Measurements from ENCODE around the gene XRCC6. TPM values are rescaled to one million over a fixed set of nuclear protein-coding genes. Genes with fewer than 3 reads are reported as not detected.

The XRCC6 gene
- total and polyA plus RNA-seq, 2 of the 13 experiments (the other 11 are each of a cell fraction or from before 2014, with no cell fraction given), result 124 to 625 TPM

DNA sequence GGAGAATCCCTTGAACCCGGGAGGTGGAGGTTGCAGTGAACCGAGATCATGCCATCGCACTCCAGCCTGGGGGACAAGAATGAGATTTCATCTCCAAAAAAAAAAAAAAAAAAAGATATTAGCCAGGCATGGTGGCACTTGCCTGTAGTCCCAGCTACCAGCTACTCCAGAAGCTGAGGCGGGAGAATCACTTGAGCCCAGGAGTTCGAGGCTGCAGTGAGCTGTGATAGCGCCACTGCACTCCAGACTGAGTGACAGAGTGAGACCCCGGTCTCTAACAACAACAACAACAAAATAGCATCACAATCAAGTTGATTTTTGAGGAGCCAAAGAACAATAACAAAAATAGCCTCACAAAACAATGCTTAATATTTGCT, 33.8 kb upstream of the XRCC6 start:
- no TSS peak for BruUV-seq (replicated peaks)
- CTCF ChIA-PET (ENCODE audit: low intra/inter-chr PET ratio, low total read pairs), result interaction anchor here (1.3 kb wide), 1 partner anchor 10 kb away, joined by 4 read pairs; no protein-coding TSS in a partner anchor
- Histone ChIP-seq H2AFZ (ENCODE audit: low read length) (no peak overlapping the region), H3K4me2 (ENCODE audit: low read depth, low read length) (peak overlapping the region; percentile 85), H3K9me3 (ENCODE audit: low read length) (no peaks in the 10 kb centered on the region), H3K27me3 (ENCODE audit: control insufficient read depth in 1 of 2, insufficient read depth in 2 of 2, low read length in 2 of 2) (no peaks in the 10 kb centered on the region), H3K27ac (ENCODE audit: extremely low read length, insufficient read depth, low read length) (peak overlapping the region; percentile 78), H4K20me1 (ENCODE audit: insufficient read depth, low read length) (no peaks in the 10 kb centered on the region), H3K9ac (ENCODE audit: insufficient read depth, low read depth, low read length) (peak overlapping the region; percentile 87), H3K4me1 (ENCODE audit: insufficient read depth, low read length) (peaks cover 25% of the 10 kb centered on the region), H3K36me3 (replicated peaks in 1 of 2; ENCODE audit: control insufficient read depth in 1 of 2, insufficient read depth in 2 of 2, low read length in 2 of 2) (peaks cover 6 to 28% of the 10 kb centered on the region in 2 experiments; a peak in 4 of 5 replicates), H3K79me2 (ENCODE audit: insufficient read depth, low read length) (peaks cover 10% of the 10 kb centered on the region), H3K4me3 (replicated peaks in 1 of 3; ENCODE audit: insufficient read depth in 1 of 3, low read depth in 2 of 3, low read length in 3 of 3) (peak overlapping the region in 1 of 3 experiments; percentile 95; a peak in 1 of 6 replicates)
- DNase-seq (ENCODE audit: low spot score), result no peak
- TF ChIP-seq, protein P1, sequence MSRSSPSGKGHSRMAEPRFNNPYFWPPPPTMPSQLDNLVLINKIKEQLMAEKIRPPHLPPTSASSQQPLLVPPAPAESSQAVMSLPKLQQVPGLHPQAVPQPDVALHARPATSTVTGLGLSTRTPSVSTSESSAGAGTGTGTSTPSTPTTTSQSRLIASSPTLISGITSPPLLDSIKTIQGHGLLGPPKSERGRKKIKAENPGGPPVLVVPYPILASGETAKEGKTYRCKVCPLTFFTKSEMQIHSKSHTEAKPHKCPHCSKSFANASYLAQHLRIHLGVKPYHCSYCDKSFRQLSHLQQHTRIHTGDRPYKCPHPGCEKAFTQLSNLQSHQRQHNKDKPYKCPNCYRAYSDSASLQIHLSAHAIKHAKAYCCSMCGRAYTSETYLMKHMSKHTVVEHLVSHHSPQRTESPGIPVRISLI (CRISPR knock-in tag; IDR thresholded peaks at IDR 0.05; ENCODE audit: borderline replicate concordance), result peak; percentile 29; the same call in 1 of the 2 replicates
- no peak for TF ChIP-seq EHMT2 (IDR thresholded peaks at IDR 0.05; ENCODE audit: borderline replicate concordance, low read depth, low read length)
- TF ChIP-seq, protein P2, sequence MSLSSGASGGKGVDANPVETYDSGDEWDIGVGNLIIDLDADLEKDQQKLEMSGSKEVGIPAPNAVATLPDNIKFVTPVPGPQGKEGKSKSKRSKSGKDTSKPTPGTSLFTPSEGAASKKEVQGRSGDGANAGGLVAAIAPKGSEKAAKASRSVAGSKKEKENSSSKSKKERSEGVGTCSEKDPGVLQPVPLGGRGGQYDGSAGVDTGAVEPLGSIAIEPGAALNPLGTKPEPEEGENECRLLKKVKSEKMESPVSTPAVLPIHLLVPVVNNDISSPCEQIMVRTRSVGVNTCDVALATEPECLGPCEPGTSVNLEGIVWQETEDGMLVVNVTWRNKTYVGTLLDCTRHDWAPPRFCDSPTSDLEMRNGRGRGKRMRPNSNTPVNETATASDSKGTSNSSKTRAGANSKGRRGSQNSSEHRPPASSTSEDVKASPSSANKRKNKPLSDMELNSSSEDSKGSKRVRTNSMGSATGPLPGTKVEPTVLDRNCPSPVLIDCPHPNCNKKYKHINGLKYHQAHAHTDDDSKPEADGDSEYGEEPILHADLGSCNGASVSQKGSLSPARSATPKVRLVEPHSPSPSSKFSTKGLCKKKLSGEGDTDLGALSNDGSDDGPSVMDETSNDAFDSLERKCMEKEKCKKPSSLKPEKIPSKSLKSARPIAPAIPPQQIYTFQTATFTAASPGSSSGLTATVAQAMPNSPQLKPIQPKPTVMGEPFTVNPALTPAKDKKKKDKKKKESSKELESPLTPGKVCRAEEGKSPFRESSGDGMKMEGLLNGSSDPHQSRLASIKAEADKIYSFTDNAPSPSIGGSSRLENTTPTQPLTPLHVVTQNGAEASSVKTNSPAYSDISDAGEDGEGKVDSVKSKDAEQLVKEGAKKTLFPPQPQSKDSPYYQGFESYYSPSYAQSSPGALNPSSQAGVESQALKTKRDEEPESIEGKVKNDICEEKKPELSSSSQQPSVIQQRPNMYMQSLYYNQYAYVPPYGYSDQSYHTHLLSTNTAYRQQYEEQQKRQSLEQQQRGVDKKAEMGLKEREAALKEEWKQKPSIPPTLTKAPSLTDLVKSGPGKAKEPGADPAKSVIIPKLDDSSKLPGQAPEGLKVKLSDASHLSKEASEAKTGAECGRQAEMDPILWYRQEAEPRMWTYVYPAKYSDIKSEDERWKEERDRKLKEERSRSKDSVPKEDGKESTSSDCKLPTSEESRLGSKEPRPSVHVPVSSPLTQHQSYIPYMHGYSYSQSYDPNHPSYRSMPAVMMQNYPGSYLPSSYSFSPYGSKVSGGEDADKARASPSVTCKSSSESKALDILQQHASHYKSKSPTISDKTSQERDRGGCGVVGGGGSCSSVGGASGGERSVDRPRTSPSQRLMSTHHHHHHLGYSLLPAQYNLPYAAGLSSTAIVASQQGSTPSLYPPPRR (CRISPR knock-in tag; IDR thresholded peaks at IDR 0.05; ENCODE audit: borderline replicate concordance), result 0 out of 2 replicates have a peak, but pooled peaks have one; percentile 7
- TF ChIP-seq, protein P3, sequence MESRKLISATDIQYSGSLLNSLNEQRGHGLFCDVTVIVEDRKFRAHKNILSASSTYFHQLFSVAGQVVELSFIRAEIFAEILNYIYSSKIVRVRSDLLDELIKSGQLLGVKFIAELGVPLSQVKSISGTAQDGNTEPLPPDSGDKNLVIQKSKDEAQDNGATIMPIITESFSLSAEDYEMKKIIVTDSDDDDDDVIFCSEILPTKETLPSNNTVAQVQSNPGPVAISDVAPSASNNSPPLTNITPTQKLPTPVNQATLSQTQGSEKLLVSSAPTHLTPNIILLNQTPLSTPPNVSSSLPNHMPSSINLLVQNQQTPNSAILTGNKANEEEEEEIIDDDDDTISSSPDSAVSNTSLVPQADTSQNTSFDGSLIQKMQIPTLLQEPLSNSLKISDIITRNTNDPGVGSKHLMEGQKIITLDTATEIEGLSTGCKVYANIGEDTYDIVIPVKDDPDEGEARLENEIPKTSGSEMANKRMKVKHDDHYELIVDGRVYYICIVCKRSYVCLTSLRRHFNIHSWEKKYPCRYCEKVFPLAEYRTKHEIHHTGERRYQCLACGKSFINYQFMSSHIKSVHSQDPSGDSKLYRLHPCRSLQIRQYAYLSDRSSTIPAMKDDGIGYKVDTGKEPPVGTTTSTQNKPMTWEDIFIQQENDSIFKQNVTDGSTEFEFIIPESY (CRISPR knock-in tag; IDR thresholded peaks at IDR 0.05), result peak; percentile 94
- no peak for FAIRE-seq
- ATAC-seq, result no peak
- in situ Hi-C loops (cut with HindIII; ENCODE audit: extremely low pct_ligation_motif_present, low pct_unique_long_range_greater_than_20kb), result no loop called here
- 54% methylated on average over 7 of the region's 7 CpGs for WGBS (ENCODE audit: low lambda C conversion rate)
- POLR2A ChIA-PET, result interaction anchor here (0.6 to 4.0 kb wide), 4 partner anchors 10 to 494 kb away, joined by 5 to 78 read pairs (median 6); partner anchors contain the start of genes DESI1 and XRCC6
- intact Hi-C loops (cut with micrococcal nuclease; ENCODE audit: unreplicated experiment), result loop anchor here (2.0 kb wide), 1 partner anchor 39 kb away; no protein-coding TSS in a partner anchor
